KOPT-K1 (cell line): ENCODE results near the gene AFMID.

Experiments
- H3K27ac ChIP-seq: fragments of 200-600 bp; sonication (generic); 2 replicates; pipeline ENCODE4 v1.5.1; 2016; ENCODE audit warnings: antibody characterized with exemption, mild to moderate bottlenecking, low read depth, low read length; ENCODE audit not compliant: poor library complexity, severe bottlenecking
- H3K36me3 ChIP-seq: fragments of 200-600 bp; sonication (generic); 2 replicates; pipeline ENCODE4 v1.5.1; 2017; ENCODE audit warnings: antibody characterized with exemption, mild to moderate bottlenecking, low read length, moderate library complexity; ENCODE audit not compliant: insufficient read depth
- H3K9me3 ChIP-seq: fragments of 200-600 bp; sonication (generic); 2 replicates; pipeline ENCODE4 v1.5.1; 2017; ENCODE audit warnings: antibody characterized with exemption, low read length, mild to moderate bottlenecking; ENCODE audit not compliant: insufficient read depth, poor library complexity, severe bottlenecking

Gene AFMID

GRCh38 chr17:78184351-78184750, 2.8 kb upstream of the AFMID start:
- Histone ChIP-seq H3K27ac (no peak overlapping the region), H3K9me3 (no peaks in the 10 kb centered on the region), H3K36me3 (peaks cover 6% of the 10 kb centered on the region; the same call in 1 of the 2 replicates)

GRCh38 chr17:78184868-78185267, 2.3 kb upstream of the AFMID start:
- Histone ChIP-seq H3K27ac (no peak overlapping the region), H3K9me3 (no peaks in the 10 kb centered on the region), H3K36me3 (peaks cover 6% of the 10 kb centered on the region; the same call in 1 of the 2 replicates)

- Histone ChIP-seq H3K27ac (no peak overlapping the region), H3K9me3 (no peaks in the 10 kb centered on the region), H3K36me3 (no peaks in the 10 kb centered on the region; the same call in 1 of the 2 replicates)
These were observed 1.0 kb upstream of the AFMID start for GRCh38 chr17:78185981-78186691.

GRCh38 chr17:78196716-78197115, 9.6 kb downstream of the AFMID start:
- no peaks in the 10 kb centered on the region for H3K9me3 ChIP-seq
- no peak overlapping the region for H3K27ac ChIP-seq
- peaks cover 16% of the 10 kb centered on the region; the same call in 1 of the 2 replicates for H3K36me3 ChIP-seq

GRCh38 chr17:78197147-78197832, 10.1 kb downstream of the AFMID start:
- Histone ChIP-seq H3K36me3 (peaks cover 16% of the 10 kb centered on the region; the same call in 1 of the 2 replicates), H3K27ac (no peak overlapping the region), H3K9me3 (no peaks in the 10 kb centered on the region)

- Histone ChIP-seq H3K36me3 (peaks cover 10% of the 10 kb centered on the region; the same call in 1 of the 2 replicates), H3K9me3 (no peaks in the 10 kb centered on the region), H3K27ac (no peak overlapping the region)
These were observed 13.3 kb downstream of the AFMID start for GRCh38 chr17:78200451-78200850.

GRCh38 chr17:78202666-78203065, 15.5 kb downstream of the AFMID start:
- Histone ChIP-seq H3K36me3 (no peaks in the 10 kb centered on the region; the same call in 1 of the 2 replicates), H3K27ac (no peak overlapping the region), H3K9me3 (no peaks in the 10 kb centered on the region)

GRCh38 chr17:78204387-78205123, 17.4 kb downstream of the AFMID start:
- Histone ChIP-seq H3K36me3 (no peaks in the 10 kb centered on the region; the same call in 1 of the 2 replicates), H3K27ac (no peak overlapping the region), H3K9me3 (no peaks in the 10 kb centered on the region)

GRCh38 chr17:78205124-78205775, 18.1 kb downstream of the AFMID start:
- no peak overlapping the region for H3K27ac ChIP-seq
- no peaks in the 10 kb centered on the region; the same call in 1 of the 2 replicates for H3K36me3 ChIP-seq
- H3K9me3 ChIP-seq = no peaks in the 10 kb centered on the region

GRCh38 chr17:78206298-78206697, 19.1 kb downstream of the AFMID start:
- no peak overlapping the region for H3K27ac ChIP-seq
- H3K9me3 ChIP-seq = no peaks in the 10 kb centered on the region
- H3K36me3 ChIP-seq = no peaks in the 10 kb centered on the region; the same call in 1 of the 2 replicates

- H3K9me3 ChIP-seq = no peaks in the 10 kb centered on the region
- H3K36me3 ChIP-seq = no peaks in the 10 kb centered on the region; the same call in 1 of the 2 replicates
- no peak overlapping the region for H3K27ac ChIP-seq
These were observed 21.3 kb downstream of the AFMID start for GRCh38 chr17:78208486-78208885.

GRCh38 chr17:78210111-78210510, 22.9 kb downstream of the AFMID start:
- Histone ChIP-seq H3K27ac (no peak overlapping the region), H3K9me3 (no peaks in the 10 kb centered on the region), H3K36me3 (no peaks in the 10 kb centered on the region; the same call in 1 of the 2 replicates)

- Histone ChIP-seq H3K27ac (no peak overlapping the region), H3K36me3 (peaks cover 8% of the 10 kb centered on the region), H3K9me3 (no peaks in the 10 kb centered on the region)
These were observed 23.9 kb downstream of the AFMID start for GRCh38 chr17:78211032-78211431.

- H3K27ac ChIP-seq = peak within 1 kb of the TSS; percentile 97
These were observed 27.0 kb downstream of the AFMID start, which contains the start of gene BIRC5 for GRCh38 chr17:78214016-78214705. Gene BIRC5 (plus strand): TSS chr17:78214253. CDS start chr17:78214317, 64 bp downstream.

More at GRCh38 chr17:78214016-78214705, 27.0 kb downstream of the AFMID start, which contains the start of gene BIRC5:
- Histone ChIP-seq H3K36me3 (peaks cover 39% of the 10 kb centered on the region), H3K9me3 (no peaks in the 10 kb centered on the region)
